ENCODE data around the gene RGS10. TPM values are rescaled to one million over a fixed set of nuclear protein-coding genes. Genes with fewer than 3 reads are reported as not detected.

RGS10 gene
- total and polyA plus RNA-seq, 2 experiments from 2014 or later, result 26.9 to 40.3 TPM

DNA sequence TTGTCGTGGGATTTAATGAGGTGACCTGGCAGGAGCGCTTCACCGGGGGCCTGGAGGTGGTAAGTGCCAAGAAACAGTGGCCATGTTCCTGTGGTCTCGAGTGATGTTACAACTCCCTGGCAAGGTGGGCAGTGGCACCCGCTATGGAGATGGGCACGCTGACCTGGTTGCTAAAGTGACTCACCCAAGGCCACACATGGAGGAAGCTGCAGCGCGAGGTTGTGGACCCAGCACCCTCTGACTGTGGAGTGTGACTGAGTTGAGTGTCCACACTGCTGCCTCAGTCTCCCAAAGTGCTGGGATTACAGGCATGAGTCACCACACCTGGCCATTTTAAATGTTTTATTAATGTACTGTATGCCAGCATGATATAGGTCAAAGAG lies 73.2 kb downstream of the RGS10 start:
- H3K9me2 ChIP-seq (ENCODE audit: insufficient read depth), result no peaks in the 10 kb centered on the region
- H3K36me3 ChIP-seq (ENCODE audit: low read depth), result no peaks in the 10 kb centered on the region
- H3K27ac ChIP-seq, result no peak overlapping the region
- no peaks in the 10 kb centered on the region for H3K4me1 ChIP-seq (ENCODE audit: insufficient read depth)
- H3K27me3 ChIP-seq (replicated peaks; ENCODE audit: insufficient read depth), result peaks cover 25% of the 10 kb centered on the region
- DNase-seq, result no peak
- H3K9me3 ChIP-seq (ENCODE audit: low read depth), result no peaks in the 10 kb centered on the region
- 88 to 89% methylated on average over 8 of the region's 8 CpGs for WGBS, 2 experiments (ENCODE audit: low coverage in 1 of 2, low lambda C conversion rate in 2 of 2, missing lambda C conversion rate in 2 of 2)
- H3K4me3 ChIP-seq, result no peak overlapping the region
- H3K4me2 ChIP-seq (ENCODE audit: unreplicated experiment), result no peak overlapping the region
- H3K79me2 ChIP-seq (ENCODE audit: insufficient read depth), result no peaks in the 10 kb centered on the region
- in situ Hi-C loops (cut with MboI), result no loop called here
- no peak overlapping the region for H3K9ac ChIP-seq
- no peaks in the 10 kb centered on the region for H3F3A ChIP-seq (ENCODE audit: insufficient read depth)
- no peak overlapping the region for H2AFZ ChIP-seq
- no peaks in the 10 kb centered on the region for H4K20me1 ChIP-seq (ENCODE audit: insufficient read depth)
- TF ChIP-seq EZH2 (IDR thresholded peaks at IDR 0.05; ENCODE audit: insufficient read depth, poor library complexity, severe bottlenecking), result no peak
- TF ChIP-seq EZH2phosphoT487 (IDR thresholded peaks at IDR 0.05; ENCODE audit: insufficient read depth, low read depth), result no peak

- in situ Hi-C loops (cut with MboI), result no loop called here
- Histone ChIP-seq H2AFZ (no peak overlapping the region), H3K27me3 (replicated peaks; ENCODE audit: insufficient read depth) (peaks cover 25% of the 10 kb centered on the region), H3F3A (ENCODE audit: insufficient read depth) (no peaks in the 10 kb centered on the region), H3K27ac (no peak overlapping the region), H3K9me2 (ENCODE audit: insufficient read depth) (no peaks in the 10 kb centered on the region), H3K9me3 (ENCODE audit: low read depth) (no peaks in the 10 kb centered on the region), H3K36me3 (ENCODE audit: low read depth) (no peaks in the 10 kb centered on the region), H3K9ac (no peak overlapping the region), H3K79me2 (ENCODE audit: insufficient read depth) (no peaks in the 10 kb centered on the region), H3K4me2 (ENCODE audit: unreplicated experiment) (no peak overlapping the region), H3K4me1 (ENCODE audit: insufficient read depth) (no peaks in the 10 kb centered on the region), H4K20me1 (ENCODE audit: insufficient read depth) (no peaks in the 10 kb centered on the region), H3K4me3 (no peak overlapping the region)
- TF ChIP-seq EZH2phosphoT487 (IDR thresholded peaks at IDR 0.05; ENCODE audit: insufficient read depth, low read depth) (no peak), EZH2 (IDR thresholded peaks at IDR 0.05; ENCODE audit: insufficient read depth, poor library complexity, severe bottlenecking) (no peak)
- 67 to 81% methylated on average over 9 to 13 of the region's 13 CpGs for WGBS, 2 experiments (ENCODE audit: low coverage in 1 of 2, low lambda C conversion rate in 2 of 2, missing lambda C conversion rate in 2 of 2)
- DNase-seq, result no peak
These were observed 73.8 kb downstream of the RGS10 start for GRCh38 chr10:119468542-119469324.

DNA sequence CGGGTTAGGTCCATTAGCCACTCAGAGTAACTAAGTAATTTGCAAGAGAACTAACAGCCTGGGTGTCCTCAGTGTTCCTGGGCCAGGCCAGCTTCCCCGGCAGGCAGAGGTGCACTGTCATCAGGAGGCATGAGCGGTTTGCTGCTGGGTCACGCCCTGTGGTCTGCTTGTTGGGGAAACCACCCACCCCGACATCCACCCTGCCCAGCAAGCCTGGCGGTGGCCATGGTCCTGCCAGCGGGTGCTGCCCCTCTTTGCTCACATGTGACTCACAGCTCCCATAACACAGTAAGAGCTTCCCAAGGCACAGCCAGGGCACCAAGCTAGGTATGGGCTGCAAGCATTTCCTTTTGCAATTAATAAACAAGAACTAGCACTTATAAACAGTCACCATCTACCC lies 75.9 kb downstream of the RGS10 start:
- in situ Hi-C loops (cut with MboI), result no loop called here
- Histone ChIP-seq H3K27ac (no peak overlapping the region), H3K4me3 (no peak overlapping the region), H2AFZ (no peak overlapping the region), H3K79me2 (ENCODE audit: insufficient read depth) (no peaks in the 10 kb centered on the region), H3K36me3 (ENCODE audit: low read depth) (no peaks in the 10 kb centered on the region), H3K4me2 (ENCODE audit: unreplicated experiment) (no peak overlapping the region), H3K4me1 (ENCODE audit: insufficient read depth) (no peaks in the 10 kb centered on the region), H3K27me3 (replicated peaks; ENCODE audit: insufficient read depth) (peaks cover 25% of the 10 kb centered on the region), H3K9me3 (ENCODE audit: low read depth) (no peaks in the 10 kb centered on the region), H3K9ac (no peak overlapping the region), H3F3A (ENCODE audit: insufficient read depth) (no peaks in the 10 kb centered on the region), H4K20me1 (ENCODE audit: insufficient read depth) (no peaks in the 10 kb centered on the region), H3K9me2 (ENCODE audit: insufficient read depth) (no peaks in the 10 kb centered on the region)
- no peak for DNase-seq
- WGBS, 2 experiments (ENCODE audit: low coverage in 1 of 2, low lambda C conversion rate in 2 of 2, missing lambda C conversion rate in 2 of 2), result 77 to 91% methylated on average over 7 of the region's 7 CpGs
- no peak for TF ChIP-seq EZH2phosphoT487 (IDR thresholded peaks at IDR 0.05; ENCODE audit: insufficient read depth, low read depth)
- TF ChIP-seq EZH2 (IDR thresholded peaks at IDR 0.05; ENCODE audit: insufficient read depth, poor library complexity, severe bottlenecking), result no peak

- Histone ChIP-seq H3K27ac (no peak overlapping the region), H3K4me1 (ENCODE audit: insufficient read depth) (no peaks in the 10 kb centered on the region), H3K4me3 (no peak overlapping the region), H3K9ac (no peak overlapping the region), H4K20me1 (ENCODE audit: insufficient read depth) (no peaks in the 10 kb centered on the region), H2AFZ (no peak overlapping the region), H3F3A (ENCODE audit: insufficient read depth) (no peaks in the 10 kb centered on the region), H3K79me2 (ENCODE audit: insufficient read depth) (no peaks in the 10 kb centered on the region), H3K9me3 (ENCODE audit: low read depth) (no peaks in the 10 kb centered on the region), H3K4me2 (ENCODE audit: unreplicated experiment) (no peak overlapping the region), H3K27me3 (replicated peaks; ENCODE audit: insufficient read depth) (peaks cover 21% of the 10 kb centered on the region), H3K36me3 (ENCODE audit: low read depth) (no peaks in the 10 kb centered on the region), H3K9me2 (ENCODE audit: insufficient read depth) (no peaks in the 10 kb centered on the region)
- DNase-seq, result no peak
- in situ Hi-C loops (cut with MboI), result no loop called here
- TF ChIP-seq EZH2 (IDR thresholded peaks at IDR 0.05; ENCODE audit: insufficient read depth, poor library complexity, severe bottlenecking), result no peak
- TF ChIP-seq EZH2phosphoT487 (IDR thresholded peaks at IDR 0.05; ENCODE audit: insufficient read depth, low read depth), result no peak
- 31 to 37% methylated on average over 10 of the region's 10 CpGs for WGBS, 2 experiments (ENCODE audit: low coverage in 1 of 2, low lambda C conversion rate in 2 of 2, missing lambda C conversion rate in 2 of 2)
These were observed 76.4 kb downstream of the RGS10 start for GRCh38 chr10:119466076-119466475.

All from GM23248 (cell line).